Activated CD4-positive, alpha-beta T cell treated with anti-CD3 and anti-CD28 coated beads, Interleukin-2, Interleukin-6, amounts not matched to agents 100 ng/mL and 50 ng/mL, durations not matched to agents 16 hours and 8 hours (primary cell): ENCODE measurements around the gene PYGB.

Experiments used
- DNase-seq: peaks from one replicate; pipeline ENCODE4 v3.0.0-alpha.2; 2020

The PYGB gene

DNA sequence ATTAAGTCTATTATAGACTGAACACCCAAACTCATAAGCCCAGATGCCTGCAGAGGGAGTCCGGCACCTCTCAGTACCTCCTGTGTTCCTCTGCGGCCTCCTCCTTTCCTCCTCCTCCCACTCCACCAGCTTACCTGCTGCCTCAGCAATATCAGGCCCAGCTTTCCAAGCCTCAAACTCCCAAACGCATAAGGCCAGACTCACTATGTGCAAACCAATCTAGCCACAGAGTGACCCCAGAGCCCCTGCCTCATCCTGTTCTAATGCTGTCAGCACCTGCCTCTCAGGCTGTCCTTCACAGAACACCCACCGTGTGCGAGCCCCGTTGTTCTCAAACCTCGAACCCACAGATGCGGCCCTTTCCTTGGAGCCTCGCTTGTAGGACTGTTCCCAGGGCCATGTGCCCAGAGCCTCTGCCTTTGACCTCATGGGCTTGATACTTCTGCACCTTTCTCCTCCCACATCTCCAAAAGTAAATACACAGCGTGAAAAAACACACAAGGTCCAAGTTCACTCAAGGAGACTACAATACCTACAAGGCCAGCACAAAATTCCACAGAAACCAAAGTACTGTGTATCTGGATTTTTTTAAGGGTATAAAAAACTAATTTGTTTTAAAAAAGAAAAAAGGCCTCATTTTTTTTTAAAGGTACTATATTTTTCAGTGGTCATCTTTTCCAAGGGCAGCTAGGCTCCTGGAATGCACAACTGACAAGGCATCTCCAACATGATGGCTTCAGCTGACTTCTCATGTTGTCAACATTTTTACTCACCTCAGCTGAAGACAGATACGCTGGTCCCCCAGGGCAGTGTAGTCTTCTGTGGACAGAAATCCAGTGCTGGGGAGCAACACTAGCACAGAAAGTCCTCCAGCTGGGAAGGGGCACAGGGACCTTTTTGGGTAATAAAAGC lies 90.5 kb downstream of the PYGB start:
- no peak for DNase-seq

DNA sequence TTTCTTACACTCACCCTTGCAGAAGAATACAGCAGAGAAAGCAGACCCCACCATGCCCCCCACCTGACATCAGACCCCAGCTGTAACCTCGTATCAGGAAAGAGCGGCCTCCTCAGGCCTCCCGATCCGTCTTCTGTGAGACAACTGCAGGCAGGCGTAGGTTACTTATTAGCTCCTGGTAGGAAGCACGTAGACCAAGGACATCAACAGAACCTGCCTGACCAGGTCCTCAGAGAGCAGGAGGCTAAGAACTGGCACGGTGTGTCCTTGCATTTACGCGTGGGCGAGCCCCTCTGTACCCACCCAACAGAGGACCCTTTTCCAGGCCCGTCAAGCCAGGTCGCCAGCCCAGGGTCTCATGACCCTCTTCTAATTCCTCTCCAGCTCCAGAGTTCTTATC lies 91.7 kb downstream of the PYGB start:
- DNase-seq = no peak

GRCh38 chr20:25340380-25340779 lies 92.5 kb downstream of the PYGB start:
- no peak for DNase-seq

DNA sequence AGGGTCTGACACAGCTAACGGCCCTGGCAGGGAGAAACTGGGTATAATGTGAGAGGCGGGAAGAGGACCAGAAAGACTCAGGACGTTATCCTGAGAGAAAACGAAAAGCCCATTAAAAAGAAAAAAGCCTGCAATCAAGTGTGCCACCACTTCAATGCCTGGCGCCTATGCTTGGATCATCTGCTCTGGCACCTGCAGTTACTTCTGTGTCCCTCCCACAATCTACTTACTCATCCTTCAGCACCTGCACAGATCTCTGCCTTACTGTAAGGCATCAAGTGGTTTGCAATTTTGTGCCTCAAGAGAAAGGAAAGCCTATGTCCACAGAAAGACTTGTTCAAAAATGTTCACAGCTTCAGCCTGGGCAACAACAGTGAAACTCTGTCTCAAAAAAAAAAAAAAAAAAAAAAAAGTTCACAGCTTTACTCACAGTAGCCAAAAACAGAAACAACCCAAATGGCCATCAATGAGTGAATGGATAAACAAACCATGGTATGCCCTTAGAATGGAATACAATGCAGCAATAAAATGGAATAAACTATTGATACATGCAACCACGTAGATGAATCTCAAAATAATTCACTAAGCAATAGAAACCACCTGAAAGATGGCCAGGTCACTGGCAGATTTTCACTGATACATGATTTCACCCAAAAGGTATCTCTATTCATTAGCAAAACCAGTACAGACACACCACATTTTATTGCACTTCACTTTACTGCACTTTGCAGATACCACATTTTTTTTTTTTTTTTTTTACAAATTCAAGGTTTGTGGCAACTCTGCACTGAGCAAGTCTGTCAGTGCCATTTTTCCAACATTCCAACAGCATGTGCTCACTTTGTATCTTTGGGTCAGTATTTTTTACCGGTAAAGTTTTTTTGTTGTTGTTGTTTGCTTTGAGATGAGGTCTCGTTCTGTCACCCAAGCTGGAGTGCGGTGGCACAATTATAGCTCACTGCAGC lies 94.1 kb downstream of the PYGB start:
- DNase-seq = no peak

DNA sequence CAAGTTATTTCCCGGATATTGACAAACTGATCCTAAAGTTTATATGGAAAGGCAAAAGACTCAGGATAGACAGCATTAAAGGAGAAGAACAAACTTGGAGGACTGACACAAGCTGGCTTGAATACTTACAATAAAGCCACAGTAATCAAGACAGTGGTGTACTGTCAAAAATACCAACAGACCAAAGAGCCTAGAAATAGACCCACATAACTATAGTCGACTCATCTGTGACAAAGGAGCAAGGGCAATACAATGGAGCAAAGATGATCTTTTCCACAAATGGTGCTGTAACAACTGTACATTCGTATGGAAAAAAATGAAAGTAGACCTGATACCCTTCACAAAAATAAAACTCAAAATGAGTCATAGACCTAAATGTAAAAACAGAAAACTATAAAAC lies 96.7 kb downstream of the PYGB start:
- DNase-seq = no peak

DNA sequence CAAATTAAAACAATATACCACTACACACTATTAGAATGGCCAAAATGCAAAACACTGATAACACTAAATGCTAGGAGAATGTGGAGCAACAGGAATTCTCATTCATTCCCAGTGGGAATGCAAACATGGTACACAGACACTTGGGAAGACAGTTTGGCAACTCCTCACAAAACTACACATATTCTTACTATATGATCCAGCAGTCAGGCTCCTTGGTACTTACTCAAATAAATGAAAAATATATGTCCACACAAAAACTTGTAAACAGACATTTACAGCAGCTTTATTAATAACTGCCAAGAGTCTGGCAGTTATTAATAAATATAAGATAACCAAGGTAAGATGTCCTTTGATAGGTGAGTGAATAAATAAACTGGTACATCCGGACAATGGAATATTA lies 97.8 kb downstream of the PYGB start:
- DNase-seq = no peak

- peak; percentile 29 for DNase-seq
Measured at GRCh38 chr20:25346349-25346748, 98.5 kb downstream of the PYGB start.
